OCI-LY7 (cell line): ENCODE results near the gene WDR4.

Source experiments
- EZH2phosphoT487 ChIP-seq: fragments of 200-600 bp; sonication (generic); IDR thresholded peaks from 2 replicates; pipeline ENCODE4 v1.6.1; 2018; ENCODE audit warnings: low read depth, borderline replicate concordance, mild to moderate bottlenecking, mixed run types, antibody characterized with exemption, low read length, moderate library complexity, mixed read lengths
- TF ChIP-seq, protein P1 (sequence below): fragments of 200-600 bp; sonication (generic); conservative IDR thresholded peaks from 2 replicates; pipeline ENCODE4 v1.5.1; 2014; ENCODE audit warnings: mild to moderate bottlenecking, antibody characterized with exemption, low read length, moderate library complexity, mixed read lengths

- TF ChIP-seq, protein P1, sequence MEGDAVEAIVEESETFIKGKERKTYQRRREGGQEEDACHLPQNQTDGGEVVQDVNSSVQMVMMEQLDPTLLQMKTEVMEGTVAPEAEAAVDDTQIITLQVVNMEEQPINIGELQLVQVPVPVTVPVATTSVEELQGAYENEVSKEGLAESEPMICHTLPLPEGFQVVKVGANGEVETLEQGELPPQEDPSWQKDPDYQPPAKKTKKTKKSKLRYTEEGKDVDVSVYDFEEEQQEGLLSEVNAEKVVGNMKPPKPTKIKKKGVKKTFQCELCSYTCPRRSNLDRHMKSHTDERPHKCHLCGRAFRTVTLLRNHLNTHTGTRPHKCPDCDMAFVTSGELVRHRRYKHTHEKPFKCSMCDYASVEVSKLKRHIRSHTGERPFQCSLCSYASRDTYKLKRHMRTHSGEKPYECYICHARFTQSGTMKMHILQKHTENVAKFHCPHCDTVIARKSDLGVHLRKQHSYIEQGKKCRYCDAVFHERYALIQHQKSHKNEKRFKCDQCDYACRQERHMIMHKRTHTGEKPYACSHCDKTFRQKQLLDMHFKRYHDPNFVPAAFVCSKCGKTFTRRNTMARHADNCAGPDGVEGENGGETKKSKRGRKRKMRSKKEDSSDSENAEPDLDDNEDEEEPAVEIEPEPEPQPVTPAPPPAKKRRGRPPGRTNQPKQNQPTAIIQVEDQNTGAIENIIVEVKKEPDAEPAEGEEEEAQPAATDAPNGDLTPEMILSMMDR: no peak
- TF ChIP-seq EZH2phosphoT487: no peak
Observed at GRCh38 chr21:42849759-42850412, 29.5 kb downstream of the WDR4 start.
